NCI-H2029 treated with DMSO at 0.1 percent for 48 hours (cell line): Measurements from ENCODE around the gene UMODL1.
"Not testable (repeated sequence)": the region's sequence is repeated elsewhere in the genome, so short reads cannot be mapped to it uniquely, and the experiment has no call there.

Experiments
- DNase-seq: peaks from one replicate; lab custom pipeline; 2025; lab: John Stamatoyannopoulos, UW

Gene UMODL1

GRCh38 chr21:42163511-42163863 is 92.4 kb downstream of the UMODL1 start:
- no peak for DNase-seq

- DNase-seq = no peak
These were observed 93.1 kb downstream of the UMODL1 start for GRCh38 chr21:42164064-42164789.

- no peak for DNase-seq
These were observed 93.7 kb downstream of the UMODL1 start for GRCh38 chr21:42164818-42165217.

GRCh38 chr21:42165901-42166300 is 94.8 kb downstream of the UMODL1 start:
- no peak for DNase-seq

GRCh38 chr21:42169758-42170157 is 98.6 kb downstream of the UMODL1 start:
- no peak for DNase-seq

- DNase-seq = no peak
These were observed 100.3 kb downstream of the UMODL1 start for GRCh38 chr21:42171091-42172053.

- no peak for DNase-seq
These were observed 101.7 kb downstream of the UMODL1 start for GRCh38 chr21:42172596-42173483.

GRCh38 chr21:42174173-42174572 is 103.1 kb downstream of the UMODL1 start:
- no peak for DNase-seq

GRCh38 chr21:42175110-42175710 is 104.1 kb downstream of the UMODL1 start:
- no peak for DNase-seq

- DNase-seq = no peak
These were observed 105.7 kb downstream of the UMODL1 start for GRCh38 chr21:42176859-42177258.

- no peak for DNase-seq
These were observed 108.2 kb downstream of the UMODL1 start for GRCh38 chr21:42179316-42179715.

GRCh38 chr21:42180001-42180400 is 108.9 kb downstream of the UMODL1 start:
- not testable (repeated sequence) for DNase-seq

- DNase-seq = no peak
These were observed 111.7 kb downstream of the UMODL1 start for GRCh38 chr21:42182713-42183371.

- no peak for DNase-seq
These were observed 112.5 kb downstream of the UMODL1 start for GRCh38 chr21:42183374-42184266.

- no peak for DNase-seq
These were observed 115.5 kb downstream of the UMODL1 start for GRCh38 chr21:42186591-42186990.

GRCh38 chr21:42187976-42188653 is 117.0 kb downstream of the UMODL1 start:
- no peak for DNase-seq

GRCh38 chr21:42188663-42189062 is 117.5 kb downstream of the UMODL1 start:
- no peak for DNase-seq

GRCh38 chr21:42189431-42189830 is 118.3 kb downstream of the UMODL1 start:
- no peak for DNase-seq

- no peak for DNase-seq
These were observed 118.9 kb downstream of the UMODL1 start for GRCh38 chr21:42189860-42190485.
